Measurements from ENCODE around the gene PSMA6.
"Not testable (repeated sequence)": the region's sequence is repeated elsewhere in the genome, so short reads cannot be mapped to it uniquely, and the experiment has no call there.

PSMA6 gene

GRCh38 chr14:35326375-35326774 is 34.2 kb downstream of the PSMA6 start:
- DNase-seq = no peak

GRCh38 chr14:35331605-35332516 is 39.7 kb downstream of the PSMA6 start:
- no peak for DNase-seq

GRCh38 chr14:35332517-35333263 is 40.5 kb downstream of the PSMA6 start:
- peak; percentile 51 to 70 for DNase-seq

GRCh38 chr14:35333264-35333730 is 41.1 kb downstream of the PSMA6 start:
- peak in 1 of 2 donors; percentile 31 for DNase-seq

DNA sequence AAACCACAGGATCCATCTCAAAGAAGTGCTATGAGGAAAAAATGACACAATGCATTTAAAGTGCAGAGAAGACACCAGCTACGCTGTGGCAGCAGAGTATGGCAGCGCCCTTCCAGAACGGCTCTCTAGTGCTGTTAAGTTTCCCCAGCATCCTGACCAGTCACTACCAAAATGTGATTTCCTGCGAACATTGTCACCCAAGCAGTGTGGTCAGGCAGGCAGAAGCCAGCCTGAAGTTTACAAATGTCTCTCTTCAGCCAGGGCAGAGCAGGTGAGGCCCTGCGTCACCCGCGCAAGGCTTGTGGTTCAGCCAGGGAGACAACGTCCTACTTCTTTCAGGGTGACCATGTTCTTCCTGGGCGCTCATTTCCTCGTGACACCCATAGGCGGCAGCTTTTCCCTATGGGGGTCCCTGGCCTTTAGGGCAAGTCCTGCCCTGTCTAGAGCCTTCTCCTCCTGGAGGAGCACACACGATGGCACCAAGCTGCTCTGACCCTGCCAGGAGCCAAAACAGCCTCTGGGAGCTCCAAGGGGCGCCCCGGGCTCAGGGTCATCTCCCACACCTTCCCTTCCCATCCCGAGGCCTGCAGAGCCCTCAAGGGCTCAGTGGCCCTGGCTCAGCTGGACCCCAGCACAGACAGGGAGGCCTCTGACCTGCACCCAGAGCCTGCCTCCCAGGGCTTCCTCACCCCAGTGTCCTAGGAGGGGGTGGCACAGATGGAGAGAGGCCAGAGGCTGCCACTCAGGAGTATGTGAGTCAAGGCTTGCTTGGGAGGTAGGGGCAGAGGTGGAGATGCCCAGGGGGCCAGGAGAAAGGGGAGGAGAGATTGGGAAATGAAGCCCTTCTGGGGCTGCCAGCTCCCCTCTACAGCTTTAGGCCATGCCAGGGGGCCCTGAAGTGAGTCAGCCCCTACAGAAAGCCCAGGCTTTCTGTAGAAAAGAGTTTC is 41.9 kb downstream of the PSMA6 start:
- DNase-seq = peak in 1 of 2 donors; percentile 41

GRCh38 chr14:35335388-35336092 is 43.4 kb downstream of the PSMA6 start:
- no peak for DNase-seq

DNA sequence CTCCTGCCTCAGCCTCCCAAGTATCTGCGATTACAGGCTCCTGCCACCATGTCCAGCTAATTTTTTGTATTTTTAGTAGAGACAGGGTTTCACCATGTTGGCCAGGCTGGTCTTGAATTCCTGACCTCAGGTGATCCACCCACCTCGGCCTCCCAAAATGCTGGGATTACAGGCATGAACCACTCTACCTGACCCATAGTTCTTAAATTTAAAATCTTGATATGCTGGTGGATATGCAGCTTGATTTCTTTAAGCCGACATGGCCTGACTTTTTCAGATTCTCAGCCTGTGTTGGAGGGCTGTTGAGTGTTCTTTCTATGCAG is 44.0 kb downstream of the PSMA6 start:
- DNase-seq = not testable (repeated sequence)

DNA sequence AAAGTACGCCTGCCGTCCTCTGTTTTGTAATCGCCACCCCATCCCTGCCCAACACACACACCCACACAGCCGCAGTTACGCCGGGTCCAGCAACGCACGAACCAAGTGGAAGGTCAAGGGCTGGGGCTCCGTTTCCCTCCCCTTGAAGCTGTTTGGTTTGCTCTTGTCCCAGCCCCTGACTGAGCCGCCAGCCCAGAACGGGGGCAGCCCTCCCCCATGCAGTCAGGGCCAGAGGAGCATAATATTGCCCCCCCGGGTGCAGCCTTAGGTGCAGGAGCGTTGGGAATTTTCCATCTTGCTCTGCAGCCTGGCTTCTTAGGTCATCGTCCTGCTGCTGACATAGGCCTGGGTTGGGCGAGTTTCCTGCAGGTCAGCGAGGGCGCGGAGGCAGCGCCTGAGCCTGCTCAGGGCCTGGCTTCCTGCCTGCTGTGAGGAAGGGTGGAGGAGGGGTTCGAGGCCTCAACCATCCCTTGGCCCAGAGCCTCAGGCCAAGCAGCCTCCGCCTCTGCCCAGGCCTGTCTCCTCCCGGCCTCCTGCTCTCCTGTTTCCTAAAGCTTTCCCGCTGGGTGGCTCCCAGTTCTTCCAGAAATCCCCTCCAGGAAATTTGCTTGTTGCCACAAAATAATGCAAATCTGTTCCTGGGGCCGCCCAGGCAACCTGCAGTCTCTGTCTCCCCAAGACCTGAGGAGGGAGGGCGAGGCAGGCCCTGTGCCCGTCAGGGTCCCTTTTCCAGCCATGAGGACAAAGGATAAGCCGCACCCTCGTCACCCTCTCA is 44.5 kb downstream of the PSMA6 start:
- no peak for DNase-seq

GRCh38 chr14:35337269-35338255 is 45.4 kb downstream of the PSMA6 start:
- DNase-seq = no peak

GRCh38 chr14:35338731-35339405 is 46.7 kb downstream of the PSMA6 start:
- DNase-seq = no peak

- DNase-seq = no peak
Measured at GRCh38 chr14:35339761-35340406, 47.7 kb downstream of the PSMA6 start.

DNA sequence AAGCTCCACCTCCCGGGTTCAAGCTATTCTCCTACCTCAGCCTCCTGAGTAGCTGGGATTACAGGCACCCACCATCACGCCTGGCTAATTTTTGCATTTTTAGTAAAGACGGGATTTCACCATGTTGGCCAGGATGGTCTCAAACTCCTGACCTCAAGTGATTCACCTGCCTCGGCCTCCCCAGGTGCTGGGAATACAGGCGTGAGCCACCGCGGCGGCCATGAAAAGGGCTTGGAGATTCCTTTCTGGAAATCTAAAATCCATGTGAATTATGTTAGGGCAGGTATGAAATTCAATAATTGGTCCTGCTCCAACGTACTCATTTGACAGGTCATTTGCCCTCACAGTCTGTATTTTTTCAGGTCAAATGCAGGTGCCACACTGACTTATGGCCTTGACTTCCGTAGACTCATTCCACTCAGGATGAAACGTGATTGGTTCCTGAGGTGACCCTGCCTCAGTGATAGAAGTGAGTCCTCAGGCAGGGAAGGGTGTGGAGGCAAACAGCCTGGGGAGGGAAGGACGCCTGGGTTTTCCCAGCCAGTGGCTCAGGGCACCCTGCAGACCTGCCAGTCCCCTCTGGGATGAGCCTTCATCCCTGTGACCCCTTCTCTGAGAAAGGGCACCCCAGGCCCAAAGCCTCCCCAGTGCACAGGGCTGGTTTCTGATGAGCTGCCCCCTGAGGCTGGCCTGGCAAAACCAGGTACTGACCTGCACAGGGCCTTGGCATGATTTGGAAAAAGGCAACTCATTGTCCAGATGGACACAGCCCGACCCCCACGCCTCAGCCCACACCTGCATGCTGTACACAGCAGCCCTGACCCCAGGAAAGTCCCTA is 48.7 kb downstream of the PSMA6 start:
- DNase-seq = no peak

GRCh38 chr14:35341454-35341750 is 49.2 kb downstream of the PSMA6 start:
- DNase-seq = no peak

DNA sequence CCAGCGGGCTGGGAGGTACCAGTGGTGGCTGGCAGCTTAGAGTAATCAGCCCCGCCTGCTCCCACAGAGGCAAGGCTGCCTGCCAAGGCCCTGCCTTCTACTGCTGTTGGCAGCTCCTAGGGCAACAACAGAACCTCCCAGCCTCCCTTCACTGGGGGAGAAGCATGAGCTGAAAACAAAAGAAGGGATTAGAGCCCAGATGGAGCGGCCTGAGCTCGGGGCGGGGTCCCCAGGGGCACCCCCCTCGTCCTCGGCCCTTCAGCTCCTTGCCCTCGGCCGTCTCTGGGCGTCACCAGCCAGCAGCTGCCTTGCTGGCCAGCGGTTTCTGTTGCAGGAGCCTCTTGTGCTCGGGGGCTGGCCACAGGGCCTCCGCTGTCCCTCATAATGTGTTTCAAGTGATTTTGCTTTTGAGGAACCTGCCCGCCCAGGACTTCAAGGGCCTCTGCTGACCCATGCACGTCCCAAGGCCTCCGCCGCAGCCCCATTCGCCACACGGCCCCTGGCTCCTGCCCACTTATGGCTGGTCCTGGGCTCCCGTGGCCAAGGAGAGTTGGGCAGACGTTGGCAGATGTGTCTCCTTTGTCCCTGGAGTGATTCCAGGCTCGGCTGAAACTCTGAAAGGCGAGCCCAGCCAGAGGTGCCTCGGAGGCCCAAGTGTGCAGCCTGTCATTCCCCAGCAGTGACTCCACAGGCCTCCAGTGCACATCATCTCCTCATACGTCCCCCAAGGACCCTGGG is 49.7 kb downstream of the PSMA6 start:
- peak in 1 of 2 donors; percentile 23 for DNase-seq

DNA sequence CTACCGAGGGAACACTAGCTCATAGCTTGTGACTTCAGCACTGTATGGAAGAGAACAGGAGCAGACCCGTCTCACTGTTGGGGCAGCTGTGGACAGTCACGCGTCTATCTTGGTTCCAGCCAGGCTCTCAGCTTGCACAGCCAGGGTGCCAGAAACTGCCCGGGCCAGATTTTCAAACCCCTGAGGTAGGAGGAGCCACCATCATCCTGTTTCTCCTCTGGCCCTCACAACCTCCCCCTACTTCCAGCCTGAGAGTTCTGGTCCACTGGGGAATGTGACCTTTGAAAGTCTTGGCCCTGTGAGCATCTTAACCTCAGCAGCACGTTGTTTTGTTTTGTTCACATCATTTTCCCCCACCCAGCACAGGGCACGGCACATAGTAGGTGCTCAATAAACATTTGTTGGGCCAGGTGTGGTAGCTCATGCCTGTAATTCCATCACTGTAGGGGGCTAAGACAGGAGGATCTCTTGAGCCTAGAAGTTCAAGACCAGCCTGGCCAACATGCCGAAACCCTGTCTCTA is 50.4 kb downstream of the PSMA6 start:
- DNase-seq = no peak

DNA sequence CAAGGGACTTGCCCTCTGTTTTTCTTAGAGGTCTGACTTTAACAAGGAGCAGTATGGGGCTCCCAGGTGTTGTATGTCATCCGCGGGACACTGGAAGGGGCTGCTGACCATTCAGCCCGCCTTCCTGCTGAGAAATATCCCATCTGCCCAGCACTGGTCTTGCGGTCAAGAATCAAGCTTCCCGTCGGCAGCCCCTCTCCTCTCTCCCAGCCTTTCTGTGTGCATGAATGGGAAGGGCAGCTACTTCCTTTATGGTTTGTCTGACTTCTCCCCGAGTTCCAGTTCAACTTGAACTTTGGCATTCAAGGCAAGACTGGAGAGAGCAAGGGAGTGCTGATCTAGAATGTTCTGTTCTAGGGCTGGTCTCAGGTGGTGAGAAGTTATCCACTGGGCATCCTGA is 51.5 kb downstream of the PSMA6 start:
- no peak for DNase-seq

- DNase-seq = no peak
Measured at GRCh38 chr14:35344107-35344807, 52.1 kb downstream of the PSMA6 start.

All from stimulated activated CD4-positive, alpha-beta T cell treated with anti-CD3 and anti-CD28 coated beads, Interleukin-2, amount 100 ng/mL, for 24 hours (primary cell).